Measurements from ENCODE around the gene ADORA3.

GRCh38 chr1:111455642-111456031 lies 47.8 kb downstream of the ADORA3 start:
- TF ChIP-seq CTCF (IDR thresholded peaks at IDR 0.05) (no peak), POLR2A (IDR thresholded peaks at IDR 0.05) (no peak)
